GM11168 (cell line): ENCODE data around the gene CIDEA.

ENCODE experiments used
- in situ Hi-C: fragments of 300-500 bp; cut with MboI; formaldehyde crosslinking; loops from one replicate; pipeline ENCODE4 v1.12.0; 2022; ENCODE audit warnings: low sequenced_read_pairs; ENCODE audit not compliant: unreplicated experiment

Gene CIDEA

DNA sequence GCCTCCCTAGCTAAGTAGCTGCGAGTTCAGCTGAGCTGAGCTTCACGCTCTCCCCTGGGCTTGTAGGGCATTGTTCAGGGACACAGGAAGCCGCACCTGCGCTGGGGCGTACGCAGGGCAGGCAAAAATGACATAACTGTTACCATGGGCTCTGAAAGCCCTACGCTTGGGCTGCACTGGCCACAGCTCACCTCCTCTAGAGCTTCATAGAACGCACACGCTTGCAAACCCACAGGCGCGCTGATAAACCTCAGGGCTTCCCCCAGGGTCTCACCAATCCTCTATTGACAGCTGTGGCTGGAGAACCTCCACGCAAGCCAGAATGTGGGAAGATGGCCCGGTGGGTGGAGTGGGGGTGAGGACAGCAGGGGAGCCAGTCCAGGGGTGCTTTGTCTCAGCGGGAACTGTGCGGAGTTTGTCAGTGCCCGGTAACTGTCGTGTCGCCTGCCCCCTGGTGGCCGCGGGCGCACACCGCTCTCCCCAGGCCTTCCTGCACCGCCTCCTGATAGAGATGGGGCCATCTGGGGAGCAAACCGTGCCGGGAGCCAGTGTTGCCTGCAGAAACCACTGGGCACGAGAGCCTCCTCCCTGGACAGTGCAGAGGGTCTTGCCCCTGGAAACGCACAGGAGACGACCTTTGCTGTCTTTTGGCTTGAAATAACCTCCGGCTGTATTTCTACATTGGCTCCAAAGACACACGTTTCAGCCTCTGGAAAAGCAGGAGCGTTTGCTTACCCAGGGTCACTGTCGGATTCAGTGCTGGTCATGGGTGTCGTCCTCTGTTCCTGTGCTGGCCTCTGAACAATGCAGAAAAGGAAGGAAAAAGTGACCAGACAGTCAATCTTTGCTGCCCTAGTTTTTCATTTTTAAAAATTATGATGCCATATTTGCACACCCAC lies 17.0 kb upstream of the CIDEA start:
- in situ Hi-C loops: loop anchor here (25.0 kb wide), 1 partner anchor 125 kb away; no protein-coding TSS in a partner anchor

GRCh38 chr18:12238826-12239225 lies 15.3 kb upstream of the CIDEA start:
- in situ Hi-C loops: loop anchor here (25.0 kb wide), 1 partner anchor 127 kb away; no protein-coding TSS in a partner anchor

- in situ Hi-C loops: loop anchor here (25.0 kb wide), 1 partner anchor 127 kb away; no protein-coding TSS in a partner anchor
Observed at GRCh38 chr18:12239431-12239830, 14.7 kb upstream of the CIDEA start.

GRCh38 chr18:12242658-12243260 lies 11.4 kb upstream of the CIDEA start:
- in situ Hi-C loops: loop anchor here (10.0 to 25.0 kb wide), 2 partner anchors 88 to 130 kb away; no protein-coding TSS in a partner anchor

GRCh38 chr18:12243272-12243671 lies 10.9 kb upstream of the CIDEA start:
- in situ Hi-C loops: loop anchor here (10.0 to 25.0 kb wide), 2 partner anchors 88 to 131 kb away; no protein-coding TSS in a partner anchor

DNA sequence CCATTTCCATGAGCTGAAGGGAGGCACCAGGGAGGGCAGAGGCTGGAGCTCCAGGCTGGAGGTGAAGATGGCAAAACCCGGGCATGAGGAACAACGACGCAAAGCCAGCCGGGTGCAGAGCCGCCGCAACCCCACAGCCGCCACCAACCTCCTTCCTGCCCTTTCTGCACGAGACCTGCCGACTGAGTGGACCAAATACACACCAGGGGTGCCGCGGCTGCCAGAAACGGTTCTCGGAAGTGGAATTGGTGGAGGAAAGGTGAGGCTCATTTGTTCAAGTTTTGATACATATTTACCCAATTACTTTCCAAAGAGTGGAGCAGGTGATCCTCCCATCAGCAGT lies 8.4 kb upstream of the CIDEA start:
- in situ Hi-C loops: loop anchor here (10.0 to 25.0 kb wide), 2 partner anchors 91 to 133 kb away; no protein-coding TSS in a partner anchor

DNA sequence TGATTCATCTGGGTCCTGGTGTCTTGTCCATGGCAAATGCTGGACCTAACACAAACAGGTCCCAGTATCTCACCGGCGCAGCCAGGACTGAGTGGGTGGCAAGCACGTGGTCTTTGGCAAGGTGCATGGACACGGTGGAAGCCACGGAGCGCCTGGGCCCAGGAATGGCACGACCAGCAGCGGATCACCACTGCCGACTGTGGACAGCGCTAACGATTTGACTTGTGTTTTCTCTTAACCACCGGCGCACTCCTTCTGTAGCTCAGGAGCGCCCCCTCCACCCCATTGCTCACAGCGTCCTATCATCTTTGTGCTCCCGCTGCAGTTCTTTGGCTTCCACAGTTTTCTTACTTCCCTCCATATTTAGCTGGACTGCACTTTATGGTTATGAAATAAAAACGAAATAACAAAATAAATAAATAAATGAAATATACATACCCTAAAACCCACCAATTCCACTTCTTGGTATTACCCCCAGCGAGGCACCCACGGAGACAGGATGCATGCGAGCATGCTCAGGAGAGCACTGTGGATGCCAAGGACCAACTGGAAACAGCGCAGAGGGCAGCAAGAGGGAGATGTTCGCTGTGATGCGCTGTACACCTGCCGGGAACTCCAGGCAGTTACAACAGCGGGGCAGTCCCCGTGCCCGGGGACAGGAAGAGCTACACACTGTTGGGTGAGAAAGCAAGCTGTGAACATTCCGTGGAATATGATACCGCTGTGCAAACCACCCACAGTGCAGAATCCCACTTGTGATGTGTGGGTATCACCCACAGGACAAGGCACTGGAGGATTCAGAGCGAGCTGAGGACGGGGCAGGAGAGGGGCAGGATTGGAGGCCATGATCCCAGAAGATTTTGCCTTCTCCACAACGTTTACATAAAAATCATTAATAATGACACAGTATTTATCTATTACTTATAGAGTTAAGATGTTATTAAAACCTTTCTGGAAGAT lies 7.0 kb upstream of the CIDEA start:
- in situ Hi-C loops: loop anchor here (10.0 to 25.0 kb wide), 2 partner anchors 92 to 135 kb away; no protein-coding TSS in a partner anchor

DNA sequence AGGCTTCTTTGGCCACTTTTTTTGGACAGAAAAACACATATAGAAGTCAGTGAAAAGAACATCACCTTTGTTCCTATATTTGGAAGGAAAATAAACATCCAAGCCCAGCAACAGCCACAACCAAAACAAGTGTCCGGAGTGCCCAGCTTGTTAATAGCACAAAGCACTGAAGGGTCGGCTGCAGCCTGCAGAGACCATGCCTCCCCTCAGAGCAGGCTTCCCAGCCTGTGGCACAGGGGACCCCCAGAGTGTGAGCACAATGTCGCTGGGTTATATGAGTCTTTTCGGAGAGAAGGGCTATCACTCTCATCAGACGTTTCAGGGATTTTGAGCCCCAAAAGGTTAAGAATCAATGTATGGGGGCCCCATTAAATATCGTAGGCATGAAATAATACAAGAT lies 6.2 kb upstream of the CIDEA start:
- in situ Hi-C loops: loop anchor here (10.0 to 25.0 kb wide), 2 partner anchors 93 to 136 kb away; no protein-coding TSS in a partner anchor

GRCh38 chr18:12248926-12249720 lies 5.0 kb upstream of the CIDEA start:
- in situ Hi-C loops: loop anchor here (10.0 to 25.0 kb wide), 2 partner anchors 94 to 137 kb away; no protein-coding TSS in a partner anchor

DNA sequence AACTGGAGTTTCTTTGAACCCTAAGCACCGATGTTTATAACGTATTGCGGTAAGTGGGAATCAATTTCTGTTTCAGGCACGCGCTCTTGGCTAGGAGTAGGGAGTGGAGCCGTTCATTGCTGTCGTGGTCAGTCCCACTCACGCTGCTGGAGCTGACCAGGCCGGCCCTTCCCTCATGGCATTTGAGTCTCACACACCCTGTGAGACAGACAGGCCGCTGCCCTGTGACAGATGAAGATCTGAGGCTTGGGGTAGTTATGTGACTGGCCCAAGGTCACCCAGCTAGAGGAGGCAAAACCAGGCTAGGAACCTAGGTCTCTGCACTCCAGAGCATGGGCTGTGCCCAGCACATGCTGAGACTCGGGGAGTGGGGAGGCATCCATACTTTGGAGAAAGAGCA lies 2.9 kb upstream of the CIDEA start:
- in situ Hi-C loops: no loop called here

- in situ Hi-C loops: no loop called here
Observed at GRCh38 chr18:12252061-12252460, 2.1 kb upstream of the CIDEA start.

GRCh38 chr18:12253027-12253426 lies 1.1 kb upstream of the CIDEA start:
- in situ Hi-C loops: no loop called here

DNA sequence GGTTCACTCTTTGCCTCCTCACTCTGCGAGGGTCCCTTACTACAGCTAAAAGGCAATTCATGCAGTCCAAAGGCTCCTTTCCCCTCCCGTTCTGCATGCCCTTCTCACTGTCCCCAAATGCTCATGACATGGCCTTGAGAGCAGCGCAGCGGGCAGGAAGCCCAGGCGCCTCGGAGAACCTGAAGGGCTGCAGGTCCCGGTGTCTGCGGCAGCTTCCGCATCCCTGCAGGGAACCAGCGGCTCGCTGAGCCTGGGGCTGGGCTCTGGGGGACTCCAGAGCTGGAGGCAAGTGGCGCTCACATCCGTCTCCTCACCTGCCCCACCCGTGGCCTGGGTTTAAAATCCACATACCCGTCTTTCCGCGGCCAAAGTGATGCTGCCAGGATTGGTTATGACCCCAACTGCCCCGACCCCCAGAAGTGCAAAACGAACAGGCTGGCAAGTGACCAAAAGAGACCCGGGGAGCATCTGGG lies 462 bp upstream of the CIDEA start:
- in situ Hi-C loops: no loop called here

DNA sequence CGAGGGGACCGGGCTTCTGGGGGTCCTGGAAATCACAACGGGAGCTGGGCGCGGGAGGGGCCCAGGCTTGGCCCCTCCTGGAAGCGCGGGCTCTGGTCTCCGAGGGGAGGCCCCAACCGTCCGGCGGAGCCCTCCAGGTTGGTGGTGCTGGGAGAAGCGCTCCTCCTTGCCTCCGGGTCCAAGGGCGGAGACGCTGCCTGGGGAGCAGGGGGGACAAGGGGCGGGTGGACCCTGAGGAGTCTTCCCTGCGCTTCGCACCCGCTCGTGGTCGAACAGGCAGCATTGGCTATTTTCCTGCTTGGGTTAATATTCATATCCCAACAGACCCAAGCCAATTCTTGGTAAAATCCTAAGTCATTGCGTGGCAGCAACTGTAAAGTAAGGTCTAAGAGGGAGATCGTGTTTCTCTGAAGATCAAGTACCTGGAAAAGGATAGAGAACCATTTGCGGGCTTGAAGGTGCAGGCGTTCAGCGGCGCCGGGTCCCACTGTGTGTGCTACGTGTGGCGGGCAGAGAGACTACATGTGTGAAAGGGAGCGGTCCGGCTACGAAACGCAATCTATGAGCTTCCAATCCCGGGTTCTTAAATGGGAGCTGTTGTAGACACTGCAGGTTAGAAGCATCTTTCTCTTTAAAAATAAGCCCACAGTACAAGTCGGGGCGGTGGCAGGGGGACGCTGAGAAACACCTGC lies 805 bp downstream of the CIDEA start:
- in situ Hi-C loops: no loop called here

DNA sequence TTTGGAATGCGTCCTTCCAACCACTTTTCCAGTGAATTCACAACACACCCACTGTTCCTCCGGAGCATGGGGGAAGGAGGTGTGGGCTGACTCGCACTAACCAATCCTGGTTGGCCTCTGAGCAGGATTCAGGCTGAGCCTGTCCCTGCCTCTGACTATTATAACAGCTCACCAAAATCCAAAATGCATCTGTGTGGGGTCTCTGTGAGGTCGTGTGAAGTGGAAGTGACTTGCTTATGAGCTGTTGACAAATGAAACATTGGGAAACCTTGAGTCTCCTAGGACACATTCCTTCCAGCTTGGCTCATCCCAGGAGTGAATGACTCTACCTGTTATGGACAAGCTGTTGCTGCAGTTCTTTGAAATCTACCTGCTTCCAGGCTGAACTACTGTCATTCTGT lies 1.5 kb downstream of the CIDEA start:
- in situ Hi-C loops: no loop called here

DNA sequence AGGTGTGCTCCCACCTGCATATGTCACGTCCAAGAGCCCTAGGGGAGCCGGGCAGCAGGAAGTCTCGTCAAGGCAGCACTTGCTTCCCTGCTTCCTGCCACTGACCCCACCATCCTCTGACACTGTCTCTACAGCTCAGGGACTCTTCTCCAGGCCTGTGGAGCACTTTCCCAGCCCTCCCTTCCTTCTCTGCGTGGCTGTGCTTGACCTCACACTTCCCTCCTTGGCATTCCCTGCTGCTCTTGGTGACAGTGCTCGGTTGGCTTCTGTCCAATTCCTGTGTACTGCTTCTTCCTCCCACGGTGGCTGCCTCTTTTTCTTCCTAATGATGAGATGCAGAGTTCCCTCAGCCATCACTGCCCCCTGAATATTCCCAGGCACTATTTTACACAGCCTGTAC lies 2.8 kb downstream of the CIDEA start:
- in situ Hi-C loops: no loop called here

- in situ Hi-C loops: no loop called here
Observed at GRCh38 chr18:12257996-12258718, 4.0 kb downstream of the CIDEA start.
